Jurkat, Clone E6-1 (cell line): ENCODE results near the gene OR52W1. TPM values are rescaled to one million over a fixed set of nuclear protein-coding genes. Genes with fewer than 3 reads are reported as not detected.
A peak's percentile ranks its signal among the peaks of the same experiment; 100 is the strongest.

ENCODE experiments used
- DNase-seq: peaks from one replicate; pipeline ENCODE4 v3.0.0-alpha.2; 2011; ENCODE audit warnings: low read depth, low spot score
- H3K4me3 ChIP-seq: 2 replicates; pipeline ENCODE4 v1.5.1; 2011; ENCODE audit warnings: mild to moderate bottlenecking, low read length, control low read depth, moderate library complexity
- polyA plus RNA-seq: library from polyadenylated mRNA; unstranded; fragments of >200 nt; gene quantifications from one replicate; pipeline ENCODE4 v1.2.1, GENCODE V29; 2012; ENCODE audit warnings: missing spikeins; ENCODE audit not compliant: insufficient read length, insufficient read depth

Gene OR52W1
- not detected for polyA plus RNA-seq

- H3K4me3 ChIP-seq: no peak within 1 kb of the TSS
Observed at GRCh38 chr11:6199174-6199810, at the start of gene OR52W1. TSS of gene OR52W1 (plus strand) at chr11:6199224. CDS start at chr11:6199224, 0 bp downstream.

GRCh38 chr11:6151117-6151516, 47.9 kb upstream of the OR52W1 start:
- no peak overlapping the region for H3K4me3 ChIP-seq
- no peak for DNase-seq

More at GRCh38 chr11:6199174-6199810, at the start of gene OR52W1:
- no peak for DNase-seq

- DNase-seq: no peak
- H3K4me3 ChIP-seq: no peak overlapping the region
Observed at GRCh38 chr11:6152126-6152525, 46.9 kb upstream of the OR52W1 start.

GRCh38 chr11:6156628-6157359, 42.2 kb upstream of the OR52W1 start:
- DNase-seq: no peak
- H3K4me3 ChIP-seq: no peak overlapping the region

GRCh38 chr11:6170226-6170625, 28.8 kb upstream of the OR52W1 start, which contains the start of gene OR52B2:
TSS of gene OR52B2 (minus strand) at chr11:6170326. CDS start at chr11:6170326, 0 bp downstream.
- no peak within 1 kb of the TSS for H3K4me3 ChIP-seq
- no peak for DNase-seq

GRCh38 chr11:6175440-6175839, 23.6 kb upstream of the OR52W1 start:
- DNase-seq: no peak
- no peak overlapping the region for H3K4me3 ChIP-seq

- no peak overlapping the region for H3K4me3 ChIP-seq
- no peak for DNase-seq
Observed at GRCh38 chr11:6191742-6192141, 7.3 kb upstream of the OR52W1 start.

- DNase-seq: no peak
- no peak overlapping the region for H3K4me3 ChIP-seq
Observed at GRCh38 chr11:6194065-6194581, 4.9 kb upstream of the OR52W1 start.

- DNase-seq: peak; percentile 29
- no peak overlapping the region for H3K4me3 ChIP-seq
Observed at GRCh38 chr11:6196396-6196795, 2.6 kb upstream of the OR52W1 start.

- no peak for DNase-seq
- H3K4me3 ChIP-seq: no peak overlapping the region
Observed at GRCh38 chr11:6197466-6198200, 1.4 kb upstream of the OR52W1 start.

GRCh38 chr11:6200975-6201374, 2.0 kb downstream of the OR52W1 start:
- no peak overlapping the region for H3K4me3 ChIP-seq
- no peak for DNase-seq

- no peak for DNase-seq
- H3K4me3 ChIP-seq: no peak overlapping the region
Observed at GRCh38 chr11:6201481-6201880, 2.5 kb downstream of the OR52W1 start.

GRCh38 chr11:6202041-6202440, 3.0 kb downstream of the OR52W1 start:
- no peak for DNase-seq
- H3K4me3 ChIP-seq: no peak overlapping the region

- H3K4me3 ChIP-seq: no peak overlapping the region
- DNase-seq: no peak
Observed at GRCh38 chr11:6203327-6203726, 4.3 kb downstream of the OR52W1 start.

- H3K4me3 ChIP-seq: no peak overlapping the region
- DNase-seq: no peak
Observed at GRCh38 chr11:6204706-6205105, 5.7 kb downstream of the OR52W1 start.

- DNase-seq: no peak
- H3K4me3 ChIP-seq: no peak within 1 kb of the TSS
Observed at GRCh38 chr11:6205366-6205765, 6.3 kb downstream of the OR52W1 start, which contains the start of gene C11orf42. TSS of gene C11orf42 (plus strand) at chr11:6205557. CDS start at chr11:6205616, 59 bp downstream.

GRCh38 chr11:6206456-6207180, 7.6 kb downstream of the OR52W1 start:
- DNase-seq: no peak
- no peak overlapping the region for H3K4me3 ChIP-seq

GRCh38 chr11:6209801-6210200, 10.8 kb downstream of the OR52W1 start:
- DNase-seq: no peak
- H3K4me3 ChIP-seq: no peak overlapping the region
